Tibial nerve (tissue), 3 donors: ENCODE results near the gene TMC8.

Source experiments
- POLR2A ChIP-seq, 2 donors: fragments of 450-650 bp; IDR thresholded peaks; one replicate each; pipeline ENCODE4 v1.6.1; 2017; ENCODE audit warnings: antibody characterized with exemption in 2 of 2, mild to moderate bottlenecking in 2 of 2, moderate library complexity in 2 of 2
- TF ChIP-seq, protein P1 (sequence below), 5 experiments: fragments of 200-600 bp in 3 of 5; fragments of 450-650 bp in 2 of 5; sonication (generic) in 3 of 5; IDR thresholded peaks; one replicate each; pipeline ENCODE4 v1.5.1; 2016 to 2019; ENCODE audit warnings: antibody characterized with exemption in 5 of 5, mild to moderate bottlenecking in 3 of 5, moderate library complexity in 2 of 5

GRCh38 chr17:78103311-78103710 lies 27.3 kb upstream of the TMC8 start:
- TF ChIP-seq, protein P1, sequence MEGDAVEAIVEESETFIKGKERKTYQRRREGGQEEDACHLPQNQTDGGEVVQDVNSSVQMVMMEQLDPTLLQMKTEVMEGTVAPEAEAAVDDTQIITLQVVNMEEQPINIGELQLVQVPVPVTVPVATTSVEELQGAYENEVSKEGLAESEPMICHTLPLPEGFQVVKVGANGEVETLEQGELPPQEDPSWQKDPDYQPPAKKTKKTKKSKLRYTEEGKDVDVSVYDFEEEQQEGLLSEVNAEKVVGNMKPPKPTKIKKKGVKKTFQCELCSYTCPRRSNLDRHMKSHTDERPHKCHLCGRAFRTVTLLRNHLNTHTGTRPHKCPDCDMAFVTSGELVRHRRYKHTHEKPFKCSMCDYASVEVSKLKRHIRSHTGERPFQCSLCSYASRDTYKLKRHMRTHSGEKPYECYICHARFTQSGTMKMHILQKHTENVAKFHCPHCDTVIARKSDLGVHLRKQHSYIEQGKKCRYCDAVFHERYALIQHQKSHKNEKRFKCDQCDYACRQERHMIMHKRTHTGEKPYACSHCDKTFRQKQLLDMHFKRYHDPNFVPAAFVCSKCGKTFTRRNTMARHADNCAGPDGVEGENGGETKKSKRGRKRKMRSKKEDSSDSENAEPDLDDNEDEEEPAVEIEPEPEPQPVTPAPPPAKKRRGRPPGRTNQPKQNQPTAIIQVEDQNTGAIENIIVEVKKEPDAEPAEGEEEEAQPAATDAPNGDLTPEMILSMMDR (IDR thresholded peaks at IDR 0.05): no peak
- TF ChIP-seq POLR2A (IDR thresholded peaks at IDR 0.05): no peak
